ENCODE data around the gene FAM174C. TPM values are rescaled to one million over a fixed set of nuclear protein-coding genes. Genes with fewer than 3 reads are reported as not detected.

Gene FAM174C
- total and polyA plus RNA-seq, 10 of the 15 experiments (the other 5 are each of a cell fraction or from before 2014, with no cell fraction given), result 0.89 to 94.6 (median 43.6) TPM

DNA sequence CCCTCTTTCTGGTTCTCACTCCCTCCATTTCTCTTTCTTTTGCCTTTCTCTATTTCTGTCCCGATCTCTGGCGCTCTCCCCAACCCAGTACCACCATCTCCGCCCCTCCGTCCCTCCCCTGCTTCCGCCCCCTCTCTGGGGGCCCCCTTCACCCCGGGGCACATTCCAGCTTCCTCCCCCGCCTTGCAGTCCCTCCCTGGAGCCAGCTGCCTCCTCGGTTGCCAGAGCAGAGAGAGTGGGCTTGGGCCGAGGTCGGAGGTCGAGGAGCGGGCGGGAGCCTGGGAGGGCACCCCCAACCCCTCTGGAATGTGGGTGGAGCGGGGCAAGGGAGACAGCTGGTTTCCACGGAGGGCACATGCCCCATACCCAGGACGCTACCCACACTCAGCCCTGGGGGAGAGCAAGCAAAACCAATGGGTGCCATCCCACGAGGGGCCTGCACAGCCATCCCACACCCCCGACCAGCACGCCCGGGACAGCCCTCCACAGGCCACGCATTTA lies 12.7 kb upstream of the FAM174C start (continued):
- TF ChIP-seq MXI1 (IDR thresholded peaks at IDR 0.05; ENCODE audit: low read depth, low read length) (no peak), TCF12 (IDR thresholded peaks at IDR 0.05; ENCODE audit: low read depth, low read length) (no peak), PAX8 (IDR thresholded peaks at IDR 0.05) (no peak), NFXL1 (IDR thresholded peaks at IDR 0.05; ENCODE audit: borderline replicate concordance) (no peak), CBFB (IDR thresholded peaks at IDR 0.05; ENCODE audit: low read depth) (no peak), NFYA (IDR thresholded peaks at IDR 0.05; ENCODE audit: borderline replicate concordance, low read depth, low read length) (no peak), STAT1 (conservative IDR thresholded peaks at IDR 0.05) (no peak), NR2F1 (conservative IDR thresholded peaks at IDR 0.05) (no peak), MTA2 (IDR thresholded peaks at IDR 0.05; ENCODE audit: low read depth) (0 out of 2 replicates have a peak, but pooled peaks have one; percentile 15), POLR2AphosphoS5 (IDR thresholded peaks at IDR 0.05; ENCODE audit: low read length) (no peak)
- TF ChIP-seq, protein P1, sequence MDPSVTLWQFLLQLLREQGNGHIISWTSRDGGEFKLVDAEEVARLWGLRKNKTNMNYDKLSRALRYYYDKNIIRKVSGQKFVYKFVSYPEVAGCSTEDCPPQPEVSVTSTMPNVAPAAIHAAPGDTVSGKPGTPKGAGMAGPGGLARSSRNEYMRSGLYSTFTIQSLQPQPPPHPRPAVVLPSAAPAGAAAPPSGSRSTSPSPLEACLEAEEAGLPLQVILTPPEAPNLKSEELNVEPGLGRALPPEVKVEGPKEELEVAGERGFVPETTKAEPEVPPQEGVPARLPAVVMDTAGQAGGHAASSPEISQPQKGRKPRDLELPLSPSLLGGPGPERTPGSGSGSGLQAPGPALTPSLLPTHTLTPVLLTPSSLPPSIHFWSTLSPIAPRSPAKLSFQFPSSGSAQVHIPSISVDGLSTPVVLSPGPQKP (IDR thresholded peaks at IDR 0.05; ENCODE audit: low read depth, low read length), result no peak
- TF ChIP-seq, protein P2, sequence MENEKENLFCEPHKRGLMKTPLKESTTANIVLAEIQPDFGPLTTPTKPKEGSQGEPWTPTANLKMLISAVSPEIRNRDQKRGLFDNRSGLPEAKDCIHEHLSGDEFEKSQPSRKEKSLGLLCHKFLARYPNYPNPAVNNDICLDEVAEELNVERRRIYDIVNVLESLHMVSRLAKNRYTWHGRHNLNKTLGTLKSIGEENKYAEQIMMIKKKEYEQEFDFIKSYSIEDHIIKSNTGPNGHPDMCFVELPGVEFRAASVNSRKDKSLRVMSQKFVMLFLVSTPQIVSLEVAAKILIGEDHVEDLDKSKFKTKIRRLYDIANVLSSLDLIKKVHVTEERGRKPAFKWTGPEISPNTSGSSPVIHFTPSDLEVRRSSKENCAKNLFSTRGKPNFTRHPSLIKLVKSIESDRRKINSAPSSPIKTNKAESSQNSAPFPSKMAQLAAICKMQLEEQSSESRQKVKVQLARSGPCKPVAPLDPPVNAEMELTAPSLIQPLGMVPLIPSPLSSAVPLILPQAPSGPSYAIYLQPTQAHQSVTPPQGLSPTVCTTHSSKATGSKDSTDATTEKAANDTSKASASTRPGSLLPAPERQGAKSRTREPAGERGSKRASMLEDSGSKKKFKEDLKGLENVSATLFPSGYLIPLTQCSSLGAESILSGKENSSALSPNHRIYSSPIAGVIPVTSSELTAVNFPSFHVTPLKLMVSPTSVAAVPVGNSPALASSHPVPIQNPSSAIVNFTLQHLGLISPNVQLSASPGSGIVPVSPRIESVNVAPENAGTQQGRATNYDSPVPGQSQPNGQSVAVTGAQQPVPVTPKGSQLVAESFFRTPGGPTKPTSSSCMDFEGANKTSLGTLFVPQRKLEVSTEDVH (IDR thresholded peaks at IDR 0.05; ENCODE audit: low read depth, partially characterized antibody), result no peak
- TF ChIP-seq, protein P3, sequence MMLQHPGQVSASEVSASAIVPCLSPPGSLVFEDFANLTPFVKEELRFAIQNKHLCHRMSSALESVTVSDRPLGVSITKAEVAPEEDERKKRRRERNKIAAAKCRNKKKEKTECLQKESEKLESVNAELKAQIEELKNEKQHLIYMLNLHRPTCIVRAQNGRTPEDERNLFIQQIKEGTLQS (IDR thresholded peaks at IDR 0.05; ENCODE audit: borderline replicate concordance, extremely low read depth, low read depth, low read length), result no peak
- TF ChIP-seq, protein P4, sequence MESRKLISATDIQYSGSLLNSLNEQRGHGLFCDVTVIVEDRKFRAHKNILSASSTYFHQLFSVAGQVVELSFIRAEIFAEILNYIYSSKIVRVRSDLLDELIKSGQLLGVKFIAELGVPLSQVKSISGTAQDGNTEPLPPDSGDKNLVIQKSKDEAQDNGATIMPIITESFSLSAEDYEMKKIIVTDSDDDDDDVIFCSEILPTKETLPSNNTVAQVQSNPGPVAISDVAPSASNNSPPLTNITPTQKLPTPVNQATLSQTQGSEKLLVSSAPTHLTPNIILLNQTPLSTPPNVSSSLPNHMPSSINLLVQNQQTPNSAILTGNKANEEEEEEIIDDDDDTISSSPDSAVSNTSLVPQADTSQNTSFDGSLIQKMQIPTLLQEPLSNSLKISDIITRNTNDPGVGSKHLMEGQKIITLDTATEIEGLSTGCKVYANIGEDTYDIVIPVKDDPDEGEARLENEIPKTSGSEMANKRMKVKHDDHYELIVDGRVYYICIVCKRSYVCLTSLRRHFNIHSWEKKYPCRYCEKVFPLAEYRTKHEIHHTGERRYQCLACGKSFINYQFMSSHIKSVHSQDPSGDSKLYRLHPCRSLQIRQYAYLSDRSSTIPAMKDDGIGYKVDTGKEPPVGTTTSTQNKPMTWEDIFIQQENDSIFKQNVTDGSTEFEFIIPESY (IDR thresholded peaks at IDR 0.05), result no peak

All from GM12878 (cell line).